Transverse colon (tissue), 4 donors: ENCODE measurements around the gene CDK14. TPM values are rescaled to one million over a fixed set of nuclear protein-coding genes. Genes with fewer than 3 reads are reported as not detected.

Source experiments
- DNase-seq: peaks from one replicate; pipeline ENCODE4 v3.0.0-alpha.2; 2019
- H3K27ac ChIP-seq, 4 donors: fragments of 200-600 bp; sonication (generic); 2 replicates each; pipeline ENCODE4 v1.5.1; 2016 to 2018; ENCODE audit warnings: inconsistent platforms in 4 of 4
- H3K27me3 ChIP-seq: fragments of 200-600 bp; sonication (generic); 2 replicates; pipeline ENCODE4 v1.5.1; 2017; ENCODE audit warnings: inconsistent platforms
- H3K36me3 ChIP-seq, 4 donors: fragments of 200-600 bp; sonication (generic); 2 replicates each; pipeline ENCODE4 v1.5.1; 2017 to 2019; ENCODE audit warnings: inconsistent platforms in 4 of 4
- H3K4me1 ChIP-seq, 4 donors: fragments of 200-600 bp; sonication (generic); 2 replicates each; pipeline ENCODE4 v1.5.1; 2017 to 2020; ENCODE audit warnings: inconsistent platforms in 4 of 4
- H3K4me3 ChIP-seq, 4 donors: fragments of 200-600 bp; sonication (generic); 1 replicate in 1 of 4; 2 replicates in 3 of 4; pipeline versions ENCODE4 v1.5.1 to v1.6.1; 2017 to 2019; ENCODE audit warnings: inconsistent platforms in 4 of 4
- H3K9me3 ChIP-seq, 2 donors: fragments of 200-600 bp; sonication (generic); 2 replicates each; pipeline ENCODE4 v1.5.1; 2017 to 2019; ENCODE audit warnings: inconsistent platforms in 2 of 2
- EP300 ChIP-seq: sonication (generic); formaldehyde crosslinking; IDR thresholded peaks from one replicate; pipeline ENCODE4 v1.6.1; 2017; ENCODE audit warnings: antibody characterized with exemption, low read depth
- POLR2A ChIP-seq: fragments of 450-650 bp; IDR thresholded peaks from one replicate; pipeline ENCODE4 v1.6.1; 2016; ENCODE audit warnings: antibody characterized with exemption, mild to moderate bottlenecking, moderate library complexity
- POLR2AphosphoS5 ChIP-seq, 3 donors: sonication (generic); formaldehyde crosslinking; IDR thresholded peaks; one replicate each; pipeline ENCODE4 v1.6.1; 2016; ENCODE audit warnings: antibody characterized with exemption in 3 of 3
- WGBS, 2 donors: methylation state at CpG; one replicate each; pipeline ENCODE4 v1.1.5; 2018; ENCODE audit warnings: low coverage in 1 of 2; 5-methylcytosine and 5-hydroxymethylcytosine counted together
- in situ Hi-C, 4 donors: fragments of 200-750 bp; cut with MboI; loops; one replicate each; pipeline versions ENCODE4 v1.15.0 to v1.15.1; 2017; ENCODE audit warnings: low sequenced_read_pairs in 3 of 4, low pct_ligation_motif_present in 1 of 4, low pct_unique_long_range_greater_than_20kb in 1 of 4
- intact Hi-C: fragments of 100-400 bp; cut with DNase I; formaldehyde crosslinking; loops from one replicate; pipeline ENCODE4 v1.15.1; 2023; ENCODE audit warnings: low total_unique reads
- total RNA-seq, 4 donors: library from RNA; depleted of rRNA; stranded (reverse); fragments of >200 nt; gene quantifications; one replicate each; pipeline ENCODE4 v1.1.0, GENCODE V29; 2016
- TF ChIP-seq, protein P1 (sequence below), 5 experiments: fragments of 200-600 bp in 3 of 5; fragments of 450-650 bp in 2 of 5; sonication (generic) in 3 of 5; IDR thresholded peaks; 1 replicate in 2 of 5; 2 replicates in 3 of 5; pipeline ENCODE4 v1.5.1; 2016 to 2017; ENCODE audit warnings: antibody characterized with exemption in 5 of 5, inconsistent platforms in 3 of 5, mild to moderate bottlenecking in 2 of 5, moderate library complexity in 1 of 5

The CDK14 gene
- total RNA-seq, 4 donors from 2014 or later, result 0.40 to 15.4 (median 4.8) TPM

GRCh38 chr7:90903841-90904240 lies 307.7 kb downstream of the CDK14 start:
- Histone ChIP-seq H3K36me3 (no peaks in the 10 kb centered on the region), H3K4me1 (no peaks in the 10 kb centered on the region), H3K27ac (no peak overlapping the region), H3K9me3 (no peaks in the 10 kb centered on the region), H3K27me3 (no peaks in the 10 kb centered on the region), H3K4me3 (no peak overlapping the region)
- TF ChIP-seq POLR2A (no peak), POLR2AphosphoS5 (IDR thresholded peaks at IDR 0.05) (no peak), EP300 (no peak)
- TF ChIP-seq, protein P1, sequence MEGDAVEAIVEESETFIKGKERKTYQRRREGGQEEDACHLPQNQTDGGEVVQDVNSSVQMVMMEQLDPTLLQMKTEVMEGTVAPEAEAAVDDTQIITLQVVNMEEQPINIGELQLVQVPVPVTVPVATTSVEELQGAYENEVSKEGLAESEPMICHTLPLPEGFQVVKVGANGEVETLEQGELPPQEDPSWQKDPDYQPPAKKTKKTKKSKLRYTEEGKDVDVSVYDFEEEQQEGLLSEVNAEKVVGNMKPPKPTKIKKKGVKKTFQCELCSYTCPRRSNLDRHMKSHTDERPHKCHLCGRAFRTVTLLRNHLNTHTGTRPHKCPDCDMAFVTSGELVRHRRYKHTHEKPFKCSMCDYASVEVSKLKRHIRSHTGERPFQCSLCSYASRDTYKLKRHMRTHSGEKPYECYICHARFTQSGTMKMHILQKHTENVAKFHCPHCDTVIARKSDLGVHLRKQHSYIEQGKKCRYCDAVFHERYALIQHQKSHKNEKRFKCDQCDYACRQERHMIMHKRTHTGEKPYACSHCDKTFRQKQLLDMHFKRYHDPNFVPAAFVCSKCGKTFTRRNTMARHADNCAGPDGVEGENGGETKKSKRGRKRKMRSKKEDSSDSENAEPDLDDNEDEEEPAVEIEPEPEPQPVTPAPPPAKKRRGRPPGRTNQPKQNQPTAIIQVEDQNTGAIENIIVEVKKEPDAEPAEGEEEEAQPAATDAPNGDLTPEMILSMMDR (IDR thresholded peaks at IDR 0.05), result no peak
- intact Hi-C loops (no loop called here), in situ Hi-C loops (no loop called here)
- WGBS, 2 donors, result 91 to 97% methylated on average over 2 to 3 of the region's 3 CpGs
- DNase-seq, result no peak

DNA sequence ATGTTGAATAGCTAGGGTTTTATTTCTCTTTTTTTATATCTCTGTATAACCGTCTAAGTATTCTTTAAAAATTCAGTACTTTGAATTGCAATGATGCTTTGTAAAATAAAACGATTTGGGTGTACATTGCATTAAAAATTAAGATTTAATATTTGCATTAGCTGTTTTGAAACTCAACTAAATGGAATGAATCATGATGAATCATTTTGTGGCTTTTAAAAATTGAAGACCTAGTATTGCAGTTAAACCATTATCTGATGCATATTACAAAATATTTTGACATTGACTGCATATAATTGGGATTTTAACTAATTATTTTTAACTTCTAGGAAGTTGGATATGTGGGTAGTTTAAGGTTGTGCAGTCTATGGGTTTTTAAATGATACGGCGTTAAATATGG lies 314.0 kb downstream of the CDK14 start:
- H3K27ac ChIP-seq, result no peak overlapping the region
- no peaks in the 10 kb centered on the region for H3K9me3 ChIP-seq
- TF ChIP-seq EP300 (no peak), POLR2AphosphoS5 (IDR thresholded peaks at IDR 0.05) (no peak), POLR2A (no peak)
- TF ChIP-seq, protein P1 (IDR thresholded peaks at IDR 0.05), result no peak
- WGBS, 2 donors, result 95 to 98% methylated on average over 4 of the region's 4 CpGs
- H3K27me3 ChIP-seq, result no peaks in the 10 kb centered on the region
- H3K36me3 ChIP-seq, result no peaks in the 10 kb centered on the region
- no peak for DNase-seq
- no peaks in the 10 kb centered on the region for H3K4me1 ChIP-seq
- in situ Hi-C loops (no loop called here), intact Hi-C loops (no loop called here)
- H3K4me3 ChIP-seq, result no peak overlapping the region

DNA sequence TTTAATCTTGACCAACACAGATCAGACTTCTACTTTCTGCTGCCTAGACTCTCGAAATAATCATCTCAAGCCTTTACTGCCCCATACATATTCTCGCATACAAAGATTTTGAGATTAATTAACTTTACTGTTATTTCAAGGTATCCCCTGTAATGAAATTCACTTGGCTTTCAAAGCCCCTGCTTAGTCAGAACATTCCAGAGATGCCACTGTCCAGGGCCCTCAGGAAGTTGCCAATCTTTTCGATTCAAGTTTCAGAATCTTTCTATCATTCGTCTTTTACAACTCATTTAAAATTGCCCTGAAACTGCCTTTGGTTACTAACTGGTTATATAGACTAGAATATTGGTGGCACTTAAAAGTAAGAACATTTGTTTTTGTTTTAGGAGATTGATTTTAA lies 320.2 kb downstream of the CDK14 start:
- in situ Hi-C loops (no loop called here), intact Hi-C loops (no loop called here)
- no peak for TF ChIP-seq POLR2AphosphoS5 (IDR thresholded peaks at IDR 0.05)
- TF ChIP-seq POLR2A, result no peak
- TF ChIP-seq, protein P1 (IDR thresholded peaks at IDR 0.05), result no peak
- TF ChIP-seq EP300, result no peak
- Histone ChIP-seq H3K9me3 (no peaks in the 10 kb centered on the region), H3K36me3 (no peaks in the 10 kb centered on the region), H3K4me3 (no peak overlapping the region), H3K27me3 (no peaks in the 10 kb centered on the region), H3K4me1 (no peaks in the 10 kb centered on the region), H3K27ac (no peak overlapping the region)
- DNase-seq, result no peak
- WGBS, 2 donors, result 64 to 91% methylated on average over 2 to 4 of the region's 4 CpGs

GRCh38 chr7:90917539-90917938 lies 321.4 kb downstream of the CDK14 start:
- H3K9me3 ChIP-seq, result no peaks in the 10 kb centered on the region
- TF ChIP-seq, protein P1 (IDR thresholded peaks at IDR 0.05), result no peak
- no peak for TF ChIP-seq POLR2A
- TF ChIP-seq EP300, result no peak
- no peak for TF ChIP-seq POLR2AphosphoS5 (IDR thresholded peaks at IDR 0.05)
- intact Hi-C loops (no loop called here), in situ Hi-C loops (no loop called here)
- H3K4me3 ChIP-seq, result no peak overlapping the region
- no peak overlapping the region for H3K27ac ChIP-seq
- no peak for DNase-seq
- H3K27me3 ChIP-seq, result no peaks in the 10 kb centered on the region
- WGBS, 2 donors, result 90 to 94% methylated on average over 4 of the region's 4 CpGs
- no peaks in the 10 kb centered on the region for H3K4me1 ChIP-seq
- H3K36me3 ChIP-seq, result no peaks in the 10 kb centered on the region
